Fibroblast of lung (primary cell): ENCODE measurements around the gene LRRFIP1. TPM values are rescaled to one million over a fixed set of nuclear protein-coding genes. Genes with fewer than 3 reads are reported as not detected.

Experiments
- DNase-seq, 2 donors: peaks; one replicate each; pipeline versions ENCODE4 v3.0.0 to v3.0.0-alpha.2; 2010; ENCODE audit warnings: low read depth in 2 of 2
- H2AFZ ChIP-seq: 2 replicates; pipeline ENCODE4 v1.5.1; 2012; ENCODE audit warnings: low read length, control low read depth, inconsistent platforms
- H3K27ac ChIP-seq: 2 replicates; pipeline ENCODE4 v1.5.1; 2011; ENCODE audit warnings: low read length, control low read depth; ENCODE audit not compliant: insufficient read depth
- H3K27me3 ChIP-seq: 2 replicates; pipeline ENCODE4 v1.5.1; 2011; ENCODE audit warnings: mild to moderate bottlenecking, low read length; ENCODE audit not compliant: control insufficient read depth, insufficient read depth
- H3K36me3 ChIP-seq: 2 replicates; pipeline ENCODE4 v1.5.1; 2011; ENCODE audit warnings: low read length; ENCODE audit not compliant: control insufficient read depth, insufficient read depth
- H3K4me1 ChIP-seq: 2 replicates; pipeline ENCODE4 v1.5.1; 2011; ENCODE audit warnings: low read length; ENCODE audit not compliant: control insufficient read depth, insufficient read depth; ENCODE audit errors: extremely low read depth
- H3K4me2 ChIP-seq: 2 replicates; pipeline ENCODE4 v1.5.1; 2011; ENCODE audit warnings: low read length, control low read depth; ENCODE audit not compliant: insufficient read depth; ENCODE audit errors: extremely low read depth
- H3K4me3 ChIP-seq, 4 experiments: fragments of 200-600 bp in 1 of 4; sonication (generic) in 1 of 4; replicated peaks in 1 of 4; 2 replicates each; pipeline ENCODE4 v1.5.1; 2011 to 2016; ENCODE audit warnings: low read length in 4 of 4, low read depth in 3 of 4, mild to moderate bottlenecking in 3 of 4, control low read depth in 2 of 4, inconsistent platforms in 1 of 4, mixed read lengths in 1 of 4; ENCODE audit not compliant: insufficient read depth in 1 of 4; ENCODE audit errors: control extremely low read depth in 1 of 4
- H3K79me2 ChIP-seq: 2 replicates; pipeline ENCODE4 v1.5.1; 2012; ENCODE audit warnings: mild to moderate bottlenecking, low read length, inconsistent platforms; ENCODE audit not compliant: control insufficient read depth, insufficient read depth
- H3K9ac ChIP-seq: 2 replicates; pipeline ENCODE4 v1.5.1; 2011; ENCODE audit warnings: mild to moderate bottlenecking, low read length, control low read depth; ENCODE audit not compliant: insufficient read depth
- H3K9me3 ChIP-seq: 2 replicates; pipeline ENCODE4 v1.5.1; 2012; ENCODE audit warnings: low read depth, low read length; ENCODE audit not compliant: control insufficient read depth, insufficient read depth
- H4K20me1 ChIP-seq: 2 replicates; pipeline ENCODE4 v1.5.1; 2011; ENCODE audit warnings: low read length; ENCODE audit not compliant: control insufficient read depth, insufficient read depth; ENCODE audit errors: extremely low read depth
- CTCF ChIP-seq, 2 donors: IDR thresholded peaks in 1 of 2; conservative IDR thresholded peaks in 1 of 2; 1 replicate in 1 of 2; 2 replicates in 1 of 2; pipeline ENCODE4 v1.5.1; 2011 to 2012; ENCODE audit warnings: low read length in 2 of 2, control low read depth in 1 of 2, inconsistent platforms in 1 of 2, low read depth in 1 of 2, mild to moderate bottlenecking in 1 of 2
- EZH2 ChIP-seq: IDR thresholded peaks from 2 replicates; pipeline ENCODE4 v1.5.1; 2012; ENCODE audit warnings: low read length, control low read depth, mild to moderate bottlenecking; ENCODE audit errors: missing control alignments
- polyA plus RNA-seq, 2 donors: library from polyadenylated mRNA; depleted of rRNA in 1 of 2; stranded (reverse) in 1 of 2; unstranded in 1 of 2; fragments of >200 nt; gene quantifications; 2 replicates each; pipeline ENCODE4 v1.2.1, GENCODE V29; 2011 to 2012; ENCODE audit warnings: missing spikeins in 1 of 2
- total RNA-seq: library from RNA; depleted of rRNA; stranded (reverse); fragments of >200 nt; gene quantifications from 2 replicates; pipeline ENCODE4 v1.2.1, GENCODE V29; 2014

The LRRFIP1 gene
- total and polyA plus RNA-seq, 2 donors (not counting 1 experiment from before 2014, with no cell fraction given), result 58.1 to 113 TPM

- Histone ChIP-seq H3K4me2 (no peak overlapping the region), H3K36me3 (no peaks in the 10 kb centered on the region), H3K27ac (no peak overlapping the region), H3K79me2 (no peaks in the 10 kb centered on the region), H3K9ac (no peak overlapping the region), H3K4me3 (no peak overlapping the region), H3K27me3 (no peaks in the 10 kb centered on the region), H4K20me1 (no peaks in the 10 kb centered on the region), H3K4me1 (peaks cover 6% of the 10 kb centered on the region), H3K9me3 (no peaks in the 10 kb centered on the region), H2AFZ (no peak overlapping the region)
- no peak for TF ChIP-seq EZH2
- DNase-seq, result no peak
These were observed 30.7 kb upstream of the LRRFIP1 start for GRCh38 chr2:237596520-237597195.

- H3K4me1 ChIP-seq, result peaks cover 6% of the 10 kb centered on the region
- H3K27me3 ChIP-seq, result no peaks in the 10 kb centered on the region
- no peaks in the 10 kb centered on the region for H3K79me2 ChIP-seq
- no peak overlapping the region for H3K4me3 ChIP-seq
- no peak overlapping the region for H3K27ac ChIP-seq
- H3K9me3 ChIP-seq, result no peaks in the 10 kb centered on the region
- DNase-seq, result no peak
- H4K20me1 ChIP-seq, result no peaks in the 10 kb centered on the region
- no peak overlapping the region for H2AFZ ChIP-seq
- no peak overlapping the region for H3K4me2 ChIP-seq
- H3K36me3 ChIP-seq, result no peaks in the 10 kb centered on the region
- H3K9ac ChIP-seq, result no peak overlapping the region
- TF ChIP-seq EZH2 (no peak), CTCF (conservative IDR thresholded peaks at IDR 0.05 in 1 of 2, IDR thresholded peaks at IDR 0.05 in 1 of 2; ENCODE audit: low read depth in 1 of 2, low read length in 2 of 2) (no peak)
These were observed 29.9 kb upstream of the LRRFIP1 start for GRCh38 chr2:237597196-237598145.

- H3K4me1 ChIP-seq, result peaks cover 7% of the 10 kb centered on the region
- no peaks in the 10 kb centered on the region for H3K79me2 ChIP-seq
- no peak overlapping the region for H3K4me3 ChIP-seq
- no peak for DNase-seq
- H3K27me3 ChIP-seq, result no peaks in the 10 kb centered on the region
- no peak overlapping the region for H3K27ac ChIP-seq
- TF ChIP-seq EZH2, result no peak
- no peak for TF ChIP-seq CTCF (conservative IDR thresholded peaks at IDR 0.05 in 1 of 2, IDR thresholded peaks at IDR 0.05 in 1 of 2; ENCODE audit: low read depth in 1 of 2, low read length in 2 of 2)
- H3K9ac ChIP-seq, result no peak overlapping the region
- H3K4me2 ChIP-seq, result no peak overlapping the region
- H2AFZ ChIP-seq, result no peak overlapping the region
- H3K9me3 ChIP-seq, result no peaks in the 10 kb centered on the region
- no peaks in the 10 kb centered on the region for H4K20me1 ChIP-seq
- no peaks in the 10 kb centered on the region for H3K36me3 ChIP-seq
These were observed 28.7 kb upstream of the LRRFIP1 start for GRCh38 chr2:237598468-237599208.
